Islet precursor cell (in vitro differentiated cells): ENCODE data around the gene KCNJ2.
A peak's percentile ranks its signal among the peaks of the same experiment; 100 is the strongest.

Source experiments
- DNase-seq: peaks from one replicate; pipeline ENCODE4 v3.0.0-alpha.2; 2018

The KCNJ2 gene

DNA sequence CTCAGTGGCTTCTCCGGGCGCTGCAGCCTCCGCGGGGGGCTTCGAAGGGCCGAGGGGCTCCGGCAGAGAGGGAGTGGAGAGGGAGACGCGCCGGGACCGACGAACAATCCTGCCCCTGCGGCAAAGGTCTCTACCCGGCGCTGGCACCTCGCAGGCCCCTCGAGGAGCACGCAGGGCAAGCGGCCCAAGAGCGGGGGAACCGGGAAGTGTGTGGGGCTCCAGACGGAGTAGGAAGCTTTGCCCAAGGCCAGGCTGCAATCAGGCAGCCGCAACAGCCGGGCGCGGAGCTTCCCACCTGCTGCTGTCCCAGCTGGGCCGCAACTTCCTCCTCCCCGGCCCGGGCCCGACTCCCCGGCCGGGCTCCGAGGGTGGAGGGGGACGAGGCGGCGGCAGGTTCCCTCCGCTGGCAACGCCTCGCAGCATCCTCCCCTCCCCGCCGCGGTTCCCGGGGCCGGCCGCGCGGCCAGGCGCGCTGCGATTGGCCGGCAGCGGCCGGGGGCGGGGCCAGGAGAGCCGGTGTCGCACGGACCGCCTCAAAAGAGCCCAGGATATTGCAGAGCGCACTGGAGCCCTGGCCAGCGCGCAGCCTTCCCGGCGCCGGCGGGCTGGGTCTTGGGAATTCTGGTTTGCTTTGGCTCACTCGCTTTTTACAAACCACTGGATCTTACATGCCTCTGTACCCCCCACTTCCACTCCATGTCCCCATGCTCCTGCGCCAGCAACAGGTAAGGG is at the start of gene KCNJ2:
TSS of gene KCNJ2 (plus strand) at position 556 of the 732 bp plus-strand sequence. CDS start 5,508 bp downstream, outside the sequence.
- peak; percentile 98 for DNase-seq

DNA sequence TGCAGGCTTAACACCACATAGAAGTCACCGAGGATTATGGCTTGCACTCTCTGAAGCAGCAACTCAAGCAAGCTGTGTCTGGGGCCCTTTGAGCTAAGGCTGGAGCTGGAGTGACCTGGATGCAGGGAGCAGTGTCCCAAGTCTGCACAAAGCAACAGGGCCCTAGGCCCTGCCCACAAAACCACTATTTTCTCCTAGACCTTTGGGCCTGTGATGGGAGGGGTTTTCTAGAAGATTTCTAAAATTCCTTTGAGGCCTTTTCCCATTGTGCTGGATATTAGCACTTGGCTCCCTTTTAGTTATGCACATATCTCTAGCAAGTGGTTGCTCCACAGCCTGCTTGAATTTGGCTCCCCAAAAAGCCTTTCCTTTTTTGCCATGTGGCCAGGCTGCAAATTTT is 49.8 kb upstream of the KCNJ2 start:
- DNase-seq: no peak

DNA sequence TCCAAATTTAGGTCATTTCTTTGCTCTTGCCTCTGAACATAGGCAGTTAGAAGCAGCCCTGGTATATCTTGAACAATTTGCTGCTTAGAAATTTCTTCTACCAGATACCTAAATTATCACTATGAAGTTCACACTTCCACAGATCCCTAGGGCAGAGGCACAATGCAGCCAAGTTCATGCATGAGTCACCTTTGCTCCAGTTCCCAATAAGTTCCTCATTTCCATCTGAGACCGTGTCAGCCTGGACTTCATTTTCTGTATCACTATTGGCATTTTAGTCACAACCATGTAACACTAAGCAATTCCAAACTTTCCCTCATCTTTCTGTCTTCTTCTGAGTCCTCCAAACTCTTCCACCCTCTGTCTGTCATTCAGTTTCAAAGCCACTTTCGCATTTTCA is 49.3 kb upstream of the KCNJ2 start:
- DNase-seq: no peak

DNA sequence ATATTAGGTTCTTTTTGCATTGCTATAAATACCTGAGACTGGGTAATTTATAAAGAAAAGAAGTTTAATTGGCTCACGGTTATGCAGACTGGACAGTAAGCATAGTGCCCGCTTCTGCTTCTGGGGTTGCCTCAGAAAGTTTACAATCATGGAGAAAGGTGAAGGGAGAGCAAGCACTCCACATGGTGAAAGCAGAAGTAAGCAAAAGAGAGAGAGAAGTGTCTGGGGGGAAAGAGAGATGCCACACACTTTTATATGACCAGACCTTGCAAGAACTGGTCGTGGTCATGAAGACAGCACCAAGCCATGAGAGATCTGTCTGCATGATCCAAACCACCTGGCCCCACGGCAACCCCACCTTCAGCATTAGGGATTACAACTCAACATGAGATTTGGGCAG is 48.9 kb upstream of the KCNJ2 start:
- no peak for DNase-seq

- no peak for DNase-seq
These were observed 48.2 kb upstream of the KCNJ2 start for GRCh38 chr17:70121126-70121525.

DNA sequence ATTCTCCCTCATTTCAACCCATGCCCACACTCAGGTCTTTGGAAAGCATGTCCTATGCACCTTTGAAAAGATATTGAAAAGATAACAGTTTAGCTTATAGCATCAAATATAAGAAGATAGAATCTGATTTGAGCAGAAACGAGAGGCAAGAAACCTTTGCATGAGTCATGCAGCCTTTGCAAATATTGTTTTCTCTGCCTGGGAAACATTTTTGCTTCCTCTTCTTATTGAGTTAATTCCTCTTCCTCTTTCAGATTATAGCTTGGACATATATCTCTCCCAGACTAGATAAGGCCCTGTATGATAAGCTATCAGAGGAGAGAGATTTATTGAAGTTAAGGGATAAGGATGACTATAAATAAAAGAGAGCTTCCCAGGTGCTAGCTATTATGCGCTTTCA is 46.1 kb upstream of the KCNJ2 start:
- no peak for DNase-seq

GRCh38 chr17:70124723-70125122 is 44.6 kb upstream of the KCNJ2 start:
- DNase-seq: no peak

DNA sequence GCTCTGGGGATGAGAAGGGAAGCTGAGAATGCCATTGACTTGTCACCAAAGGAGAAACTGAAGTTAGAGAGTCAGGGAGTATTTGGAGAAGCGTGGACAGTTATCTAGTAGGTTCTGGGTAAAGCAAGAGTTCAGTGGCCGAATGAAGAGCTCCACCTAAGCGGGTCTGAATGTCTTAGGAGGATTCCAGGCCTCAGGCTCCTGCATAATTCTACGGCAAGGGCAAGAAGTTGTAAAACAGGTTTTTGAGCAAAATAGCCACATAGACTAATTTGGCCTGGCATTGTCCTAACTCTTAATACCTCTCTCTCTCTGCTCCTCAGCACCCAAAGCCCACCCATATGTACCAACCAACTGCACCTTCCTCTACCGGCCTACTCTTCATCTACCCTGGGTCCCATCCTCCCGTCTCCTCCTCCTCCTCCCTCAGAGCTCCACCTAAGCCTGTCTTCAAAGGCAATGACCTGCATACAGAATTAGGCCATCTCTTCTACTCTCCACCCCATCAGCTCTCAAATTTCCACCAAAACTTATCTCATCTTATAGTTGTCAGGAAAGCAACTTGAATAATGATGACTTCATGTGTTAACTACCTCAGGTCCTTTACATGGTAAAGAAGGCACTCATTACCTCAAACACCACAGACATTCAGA is 42.0 kb upstream of the KCNJ2 start:
- DNase-seq: peak; percentile 83

GRCh38 chr17:70128727-70129238 is 40.5 kb upstream of the KCNJ2 start:
- no peak for DNase-seq

DNA sequence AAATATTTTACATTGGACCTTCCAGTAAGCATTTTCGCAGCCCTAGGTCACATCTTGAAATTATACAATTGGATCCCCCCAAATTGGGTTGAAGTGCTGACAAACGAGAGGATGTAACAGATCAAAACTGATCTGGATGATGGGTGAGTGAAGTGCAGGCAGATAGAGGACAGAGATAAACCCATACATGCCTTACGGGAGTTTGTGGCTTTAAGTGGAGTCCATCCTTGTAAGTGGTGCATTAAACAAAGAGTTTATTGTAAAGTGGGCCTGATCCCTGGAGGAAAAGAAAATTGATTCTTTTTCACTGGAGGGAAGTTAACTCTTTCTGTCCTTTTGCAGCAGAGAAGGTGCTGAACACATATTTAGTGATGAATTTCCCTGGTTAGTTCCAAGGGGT is 39.0 kb upstream of the KCNJ2 start:
- peak; percentile 79 for DNase-seq

DNA sequence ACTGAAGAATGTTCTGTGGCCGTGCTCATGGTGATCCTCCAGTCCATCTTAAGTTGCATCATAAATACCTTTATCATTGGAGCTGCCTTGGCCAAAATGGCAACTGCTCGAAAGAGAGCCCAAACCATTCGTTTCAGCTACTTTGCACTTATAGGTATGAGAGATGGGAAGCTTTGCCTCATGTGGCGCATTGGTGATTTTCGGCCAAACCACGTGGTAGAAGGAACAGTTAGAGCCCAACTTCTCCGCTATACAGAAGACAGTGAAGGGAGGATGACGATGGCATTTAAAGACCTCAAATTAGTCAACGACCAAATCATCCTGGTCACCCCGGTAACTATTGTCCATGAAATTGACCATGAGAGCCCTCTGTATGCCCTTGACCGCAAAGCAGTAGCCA is 36.8 kb upstream of the KCNJ2 start:
- no peak for DNase-seq

- DNase-seq: no peak
These were observed 35.3 kb upstream of the KCNJ2 start for GRCh38 chr17:70134042-70134441.

DNA sequence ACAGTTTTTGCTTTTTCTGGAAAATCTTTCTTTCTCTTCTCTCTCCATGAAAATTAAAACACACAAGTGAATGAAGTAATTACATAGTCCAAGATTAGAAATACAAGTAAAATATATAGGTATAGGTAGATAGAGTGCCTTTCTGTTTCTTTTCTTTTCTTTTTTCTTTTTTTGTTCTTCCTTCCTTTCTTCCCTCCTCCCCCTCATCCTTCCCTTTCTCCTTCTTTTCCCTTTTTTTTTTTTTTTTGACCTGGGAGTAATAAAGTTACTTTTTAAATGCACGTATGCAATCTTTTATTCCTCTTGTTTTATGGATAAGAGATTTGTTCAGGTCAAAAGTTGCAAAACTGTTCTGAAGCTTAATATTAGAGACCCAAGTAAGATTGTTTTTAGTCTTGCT is 34.6 kb upstream of the KCNJ2 start:
- DNase-seq: no peak

DNA sequence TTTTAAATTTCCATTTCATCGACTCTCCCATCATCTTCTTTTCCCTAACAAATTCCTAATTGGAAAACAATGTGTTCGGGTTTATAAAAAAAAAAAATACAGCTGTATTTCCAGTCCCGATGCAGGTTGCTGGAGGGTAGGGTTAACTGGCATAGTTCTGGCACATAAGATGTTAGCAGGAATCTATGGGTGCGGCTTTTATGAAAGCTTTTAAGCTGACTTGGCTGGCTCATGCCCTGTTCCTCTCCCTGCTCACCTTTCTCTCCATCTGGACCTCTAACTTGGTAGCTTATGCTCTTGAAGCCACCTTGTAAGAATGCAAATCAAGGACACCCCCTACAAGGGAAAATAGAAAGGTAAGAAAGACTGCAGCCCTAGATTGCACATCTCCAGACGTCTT is 33.2 kb upstream of the KCNJ2 start:
- no peak for DNase-seq

GRCh38 chr17:70137451-70138230 is 31.7 kb upstream of the KCNJ2 start:
- DNase-seq: peak; percentile 61

DNA sequence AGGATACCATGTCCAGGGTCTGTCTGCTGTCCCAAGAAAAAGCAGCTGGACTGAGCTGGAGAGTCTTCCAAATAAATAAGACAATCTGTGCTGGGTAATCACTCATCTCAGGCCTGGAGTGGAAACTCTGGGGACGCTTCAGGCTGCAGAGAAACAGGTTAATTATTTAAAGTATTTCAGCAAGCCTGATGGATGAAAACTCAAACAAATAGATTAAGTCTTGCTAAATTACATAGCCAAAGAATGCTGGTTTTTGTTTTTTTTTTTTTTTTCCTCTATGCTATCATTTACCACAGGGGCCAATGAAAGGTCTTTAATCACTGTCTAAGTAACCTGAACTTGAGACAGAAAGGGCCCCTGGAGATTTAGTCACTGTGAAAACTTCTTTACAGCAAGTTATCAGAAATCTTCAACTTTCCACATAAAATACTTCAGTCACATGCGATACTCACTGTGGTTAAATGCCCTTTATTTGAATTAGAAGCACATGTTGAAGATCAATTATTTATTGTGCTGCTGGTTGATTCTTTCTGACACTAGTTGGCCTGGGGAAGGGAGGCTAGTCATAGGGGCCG is 31.0 kb upstream of the KCNJ2 start:
- DNase-seq: no peak

DNA sequence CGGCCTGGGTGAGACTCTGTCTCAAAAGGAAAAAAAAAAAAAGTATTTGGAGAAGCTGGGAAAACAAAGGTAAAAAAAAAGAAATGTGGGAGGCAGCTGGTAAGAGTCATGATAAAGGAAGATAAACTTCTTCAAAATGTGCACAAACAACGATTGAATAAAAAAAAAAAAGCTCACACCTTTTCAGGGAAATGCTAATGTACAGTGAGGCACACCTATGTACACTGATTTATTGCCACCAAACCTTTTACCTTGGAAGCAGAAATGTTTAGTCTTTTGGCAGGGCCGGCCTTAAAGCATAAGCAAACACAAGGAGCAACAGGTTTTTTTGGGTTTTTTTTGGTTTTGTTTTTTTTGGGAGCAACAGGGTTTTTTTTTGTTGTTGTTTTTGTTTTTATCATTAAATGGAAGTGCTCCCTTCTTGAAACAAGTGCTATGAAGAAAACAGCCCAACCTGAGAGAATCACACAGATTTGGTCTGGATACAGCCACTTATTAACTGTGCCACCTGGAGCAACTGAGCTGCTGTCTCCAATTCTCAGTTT is 29.8 kb upstream of the KCNJ2 start:
- no peak for DNase-seq

- DNase-seq: no peak
These were observed 25.0 kb upstream of the KCNJ2 start for GRCh38 chr17:70144260-70144846.

DNA sequence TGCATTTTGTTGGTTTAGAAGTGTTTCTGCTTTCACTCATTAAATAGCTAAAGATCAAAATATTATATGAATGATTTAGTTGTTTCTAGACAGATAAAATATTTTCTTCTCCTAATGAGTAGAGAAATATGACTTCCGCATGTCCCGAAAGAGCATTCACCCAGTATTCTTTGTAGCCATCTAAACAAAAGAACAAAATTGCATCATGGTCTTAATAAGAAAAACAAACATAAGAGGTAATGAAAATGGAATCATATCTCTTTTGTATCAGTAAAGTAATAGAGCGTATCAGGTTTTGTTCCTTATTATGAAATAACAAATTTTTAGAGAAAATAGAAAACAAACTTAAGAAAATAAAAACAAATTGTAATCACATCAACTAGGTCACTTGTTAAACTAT is 16.1 kb upstream of the KCNJ2 start:
- DNase-seq: no peak

DNA sequence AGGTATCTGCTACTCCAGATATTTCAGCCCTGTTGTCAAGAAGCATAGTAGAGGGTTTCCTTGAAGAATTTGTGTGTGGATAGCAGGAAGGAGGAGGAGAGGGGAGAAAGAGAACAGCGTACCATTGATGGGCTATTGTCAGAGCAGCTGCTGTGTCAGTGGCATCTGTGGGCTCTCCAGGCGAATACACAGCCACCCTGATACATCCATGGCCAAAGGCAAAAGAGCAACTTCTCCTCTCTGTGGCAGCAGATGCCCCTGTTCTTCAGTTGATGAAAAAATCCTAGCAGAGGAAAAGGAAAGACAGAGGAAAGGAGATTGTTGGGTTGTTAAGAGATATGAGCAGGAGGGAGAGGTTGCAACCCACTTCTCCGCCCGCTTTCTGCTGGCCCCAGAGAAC is 12.2 kb upstream of the KCNJ2 start:
- DNase-seq: no peak

DNA sequence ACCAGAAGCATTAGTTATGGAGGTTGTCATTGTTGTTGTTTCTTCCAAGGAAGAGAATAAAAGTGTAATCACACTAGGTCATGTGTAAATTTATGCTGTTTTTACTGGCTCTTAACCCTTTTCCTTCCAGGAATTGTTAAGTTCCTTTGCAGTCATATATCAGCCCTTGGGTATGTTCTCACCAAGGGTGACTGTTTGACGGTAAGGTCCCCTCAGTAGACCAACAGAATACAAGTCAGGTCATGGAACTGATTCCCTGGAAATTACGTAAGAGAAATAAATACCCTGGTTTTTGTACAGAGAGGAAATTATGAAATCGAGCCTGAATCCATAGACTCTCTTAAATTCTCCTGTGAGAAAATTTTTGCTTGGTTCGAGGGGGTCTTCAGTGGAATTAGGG is 11.2 kb upstream of the KCNJ2 start:
- no peak for DNase-seq

DNA sequence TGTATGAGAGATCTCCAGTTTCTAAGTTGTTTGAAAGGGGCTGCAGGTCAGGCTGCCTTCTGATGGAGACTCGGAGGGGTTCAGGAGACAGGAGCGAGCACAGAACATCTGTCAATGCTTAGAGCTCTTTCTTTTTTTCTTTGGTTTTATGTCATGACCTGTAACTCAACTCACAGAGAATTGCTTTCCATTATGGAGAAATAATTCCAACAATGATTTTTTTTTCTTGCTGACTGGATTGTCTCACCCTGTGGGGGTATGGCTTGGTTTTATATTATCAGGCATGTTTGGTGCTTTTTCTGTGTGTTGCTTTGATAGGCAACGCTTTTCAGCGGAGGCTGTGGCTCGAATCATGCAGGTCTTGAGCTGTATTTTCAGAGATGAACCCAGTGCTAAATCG is 10.7 kb upstream of the KCNJ2 start:
- DNase-seq: no peak

- no peak for DNase-seq
These were observed 9.4 kb upstream of the KCNJ2 start for GRCh38 chr17:70159980-70160379.
